ENCODE results near the gene ATP6V1A.

- TF ChIP-seq CTCF (IDR thresholded peaks at IDR 0.05) (peak in 3 of 4 experiments; percentile 21 to 33 (median 32)), EP300 (IDR thresholded peaks at IDR 0.05) (no peak), POLR2AphosphoS5 (IDR thresholded peaks at IDR 0.05) (no peak)
Measured at GRCh38 chr3:113844622-113845222, 97.9 kb downstream of the ATP6V1A start.
